ENCODE measurements around the gene SLC41A1.
A peak's percentile ranks its signal among the peaks of the same experiment; 100 is the strongest.

The SLC41A1 gene

GRCh38 chr1:205817988-205818387, 5.0 kb upstream of the SLC41A1 start:
- no peak for DNase-seq

GRCh38 chr1:205817364-205817763, 4.4 kb upstream of the SLC41A1 start:
- no peak for DNase-seq

- no peak for DNase-seq
These were observed 709 bp upstream of the SLC41A1 start for GRCh38 chr1:205813755-205814058.

- no peak for DNase-seq
These were observed 624 bp downstream of the SLC41A1 start for GRCh38 chr1:205812271-205812877.

GRCh38 chr1:205811660-205812059, 1.3 kb downstream of the SLC41A1 start:
- DNase-seq = no peak

GRCh38 chr1:205810448-205811157, 2.4 kb downstream of the SLC41A1 start:
- no peak for DNase-seq

- no peak for DNase-seq
These were observed 3.1 kb downstream of the SLC41A1 start for GRCh38 chr1:205809942-205810345.

DNA sequence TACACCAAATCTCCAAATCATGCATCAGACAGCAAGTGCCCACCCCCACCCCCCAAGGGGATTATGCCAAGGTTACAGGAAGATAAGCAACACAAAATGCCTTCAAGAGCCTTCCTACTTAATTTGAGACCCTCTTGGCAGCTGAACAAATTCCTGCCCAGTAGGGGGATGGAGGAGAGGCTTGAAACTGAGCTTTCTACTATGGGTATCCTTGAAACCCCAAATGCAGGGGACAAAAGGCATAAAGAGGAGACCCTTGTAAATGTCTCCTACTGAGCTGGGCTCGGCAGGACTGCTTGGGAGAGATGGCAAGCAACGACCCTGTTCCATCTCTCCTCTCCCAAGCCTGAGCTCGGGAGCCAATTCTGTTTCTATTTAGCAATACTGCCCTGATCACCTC, 3.5 kb downstream of the SLC41A1 start:
- DNase-seq = no peak

GRCh38 chr1:205805082-205805711, 7.8 kb downstream of the SLC41A1 start:
- no peak for DNase-seq

DNA sequence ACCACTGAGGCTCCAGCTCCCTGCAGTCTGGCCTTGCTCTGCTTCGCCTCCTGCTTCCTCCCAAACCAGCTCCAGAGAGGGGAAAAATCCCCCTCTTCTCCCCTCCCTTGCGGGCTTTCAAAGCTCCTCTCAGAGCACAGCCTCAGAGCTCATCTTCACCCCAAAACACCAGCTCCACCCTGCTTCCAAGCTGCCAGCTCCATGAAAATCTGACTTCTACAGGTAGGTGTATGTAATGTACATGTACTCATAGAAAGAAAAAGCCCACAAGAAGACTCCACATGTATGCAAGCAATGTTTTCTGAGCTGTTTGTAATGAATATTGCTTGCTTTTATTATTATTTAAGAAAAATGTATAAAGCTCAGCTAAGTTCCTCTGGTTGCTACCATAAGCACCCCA, 8.4 kb downstream of the SLC41A1 start:
- DNase-seq = no peak

- no peak for DNase-seq
These were observed 9.0 kb downstream of the SLC41A1 start for GRCh38 chr1:205803986-205804385.

DNA sequence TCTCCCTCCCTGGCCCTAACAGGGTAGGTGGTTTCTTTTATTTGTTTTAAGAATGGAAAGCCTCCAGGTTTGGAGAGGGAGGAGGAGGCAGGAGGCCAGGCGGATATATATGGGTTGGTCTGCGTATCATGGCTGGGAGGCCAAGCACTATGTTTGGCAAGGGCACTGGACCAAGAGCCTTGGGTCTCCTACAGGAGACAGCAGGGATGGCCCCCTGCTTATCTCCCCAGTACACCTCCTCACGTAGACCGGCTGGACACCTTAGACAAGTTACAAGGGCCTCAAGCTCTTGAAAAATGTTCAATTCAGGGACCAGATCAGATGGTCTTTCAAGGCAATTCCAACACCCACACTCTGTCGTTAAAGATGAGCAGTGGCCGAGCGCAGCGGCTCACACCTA, 10.9 kb downstream of the SLC41A1 start:
- no peak for DNase-seq

DNA sequence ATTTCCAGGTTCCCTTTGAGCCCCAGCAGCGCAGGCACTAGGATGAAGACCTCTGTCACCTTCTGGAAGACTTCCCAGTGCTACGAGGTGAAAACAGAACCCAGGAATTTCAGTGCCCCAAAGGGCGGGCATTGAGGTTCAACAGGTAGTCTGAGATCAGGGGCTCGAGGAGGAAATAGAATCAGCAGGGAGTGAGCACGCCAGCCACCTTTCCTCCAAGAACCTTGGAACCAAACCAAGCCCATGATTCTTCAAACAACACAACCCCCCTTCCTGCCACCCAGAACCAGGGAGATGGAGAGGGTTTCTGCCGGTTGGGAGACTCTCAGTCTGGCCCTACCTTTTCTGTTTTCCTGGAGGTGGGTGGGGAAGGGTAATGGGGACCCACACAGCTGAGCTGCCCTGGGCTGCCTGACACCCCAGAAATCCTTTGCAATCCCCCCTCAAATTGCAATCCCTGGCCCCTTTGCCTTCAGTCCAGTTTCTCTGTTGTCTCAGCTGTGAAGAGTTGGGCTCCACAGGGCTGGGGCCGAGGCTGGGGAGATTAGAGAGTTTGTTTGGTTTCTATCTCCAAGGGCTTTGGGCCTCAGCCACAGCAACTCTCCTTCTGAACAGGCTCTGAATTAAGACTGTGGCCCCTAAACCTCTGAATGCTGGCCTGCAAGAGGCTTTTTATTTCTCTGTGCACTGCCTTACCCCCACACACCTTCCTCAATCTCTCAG, 11.9 kb downstream of the SLC41A1 start:
- DNase-seq = peak; percentile 63

DNA sequence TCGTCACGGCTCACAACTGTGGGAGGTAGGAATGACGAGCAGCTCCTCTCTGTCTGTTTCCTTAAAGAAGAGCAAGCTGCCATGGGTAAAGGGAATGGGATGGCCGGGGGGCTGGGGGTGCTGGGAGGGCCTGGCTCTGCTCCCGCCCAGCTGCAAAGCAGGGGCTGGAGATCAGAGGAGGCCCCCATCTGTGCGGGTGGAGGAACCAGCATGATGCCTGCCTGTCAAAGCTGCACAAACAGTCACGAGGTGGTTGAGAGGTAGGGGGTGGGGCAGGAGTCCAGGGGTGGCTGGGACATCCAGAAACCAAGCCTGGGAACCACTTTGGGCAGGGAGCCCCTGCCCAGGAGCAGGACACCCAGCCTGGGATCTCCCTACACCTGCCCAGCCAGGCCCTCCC, 12.6 kb downstream of the SLC41A1 start:
- no peak for DNase-seq

DNA sequence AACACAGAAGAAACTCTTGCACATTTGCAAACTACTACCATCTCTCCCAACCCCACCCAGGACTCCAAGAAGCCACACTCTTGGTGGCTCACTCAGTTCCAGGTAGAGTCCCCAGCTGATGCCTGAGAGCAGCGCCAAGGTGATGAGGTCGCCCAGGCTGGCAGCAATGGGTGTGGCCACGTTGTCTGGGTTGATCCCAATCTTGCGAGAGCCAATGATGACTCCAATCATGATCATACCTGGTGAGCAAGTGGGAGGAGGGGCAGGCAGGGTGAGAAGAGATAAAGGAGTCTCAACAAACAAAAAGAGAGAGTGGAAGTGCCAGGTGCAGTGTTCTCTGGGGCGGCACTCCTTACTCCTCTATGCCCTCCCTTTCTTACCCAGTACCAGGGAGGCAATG, 14.4 kb downstream of the SLC41A1 start:
- no peak for DNase-seq

- no peak for DNase-seq
These were observed 15.8 kb downstream of the SLC41A1 start for GRCh38 chr1:205797168-205797567.

DNA sequence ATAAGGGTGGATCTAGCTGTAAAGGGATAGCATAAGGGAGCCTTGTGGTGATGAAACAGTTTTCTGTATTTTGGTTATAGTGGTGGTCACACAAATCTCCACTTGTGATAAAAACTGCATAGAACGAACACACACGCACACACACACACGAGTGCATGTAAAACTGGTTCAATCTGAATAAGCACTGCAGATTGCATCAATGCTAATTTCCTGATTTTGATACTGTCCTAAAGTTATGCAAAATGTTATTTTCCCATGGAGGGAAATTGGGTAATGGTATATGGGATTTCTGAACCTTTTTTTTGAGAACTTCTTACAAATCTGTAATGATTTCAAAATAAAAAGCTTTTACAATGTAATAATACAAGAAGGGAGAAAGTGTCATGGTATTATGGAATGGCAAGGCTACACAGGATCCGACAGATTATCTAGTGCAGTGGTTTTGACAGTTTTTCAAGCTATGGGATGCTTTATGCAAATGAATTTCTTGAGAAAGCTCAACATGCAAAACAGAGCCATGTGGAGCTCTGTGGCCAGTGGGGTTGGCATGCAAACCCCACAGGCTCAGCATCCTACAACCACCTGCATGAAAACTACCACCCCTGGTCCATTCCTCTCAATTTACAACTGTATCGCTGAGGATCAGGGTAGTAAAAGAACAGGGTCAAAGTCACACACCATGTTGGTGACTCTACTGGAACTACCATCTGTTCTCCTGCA, 18.8 kb downstream of the SLC41A1 start:
- no peak for DNase-seq

- DNase-seq = no peak
These were observed 19.9 kb downstream of the SLC41A1 start for GRCh38 chr1:205792961-205793673.

DNA sequence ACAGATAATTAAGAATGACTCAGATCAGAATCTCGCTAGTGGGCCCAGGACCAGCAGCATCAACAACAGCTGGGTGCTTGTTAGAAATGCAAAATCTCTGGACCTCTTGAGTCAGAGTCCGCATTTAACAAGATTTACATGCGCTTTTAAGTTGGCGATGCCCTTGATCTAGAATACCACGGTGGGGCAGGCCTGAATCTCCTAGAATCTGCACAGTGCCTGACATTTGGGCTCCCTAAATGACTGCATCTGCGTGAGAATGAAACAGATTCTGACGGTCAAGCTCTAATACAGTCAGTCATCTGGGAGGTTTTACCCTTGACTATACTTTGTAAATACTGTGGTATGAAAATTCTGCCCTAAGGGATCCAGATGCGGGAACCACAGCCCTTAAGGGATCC, 20.5 kb downstream of the SLC41A1 start:
- no peak for DNase-seq

DNA sequence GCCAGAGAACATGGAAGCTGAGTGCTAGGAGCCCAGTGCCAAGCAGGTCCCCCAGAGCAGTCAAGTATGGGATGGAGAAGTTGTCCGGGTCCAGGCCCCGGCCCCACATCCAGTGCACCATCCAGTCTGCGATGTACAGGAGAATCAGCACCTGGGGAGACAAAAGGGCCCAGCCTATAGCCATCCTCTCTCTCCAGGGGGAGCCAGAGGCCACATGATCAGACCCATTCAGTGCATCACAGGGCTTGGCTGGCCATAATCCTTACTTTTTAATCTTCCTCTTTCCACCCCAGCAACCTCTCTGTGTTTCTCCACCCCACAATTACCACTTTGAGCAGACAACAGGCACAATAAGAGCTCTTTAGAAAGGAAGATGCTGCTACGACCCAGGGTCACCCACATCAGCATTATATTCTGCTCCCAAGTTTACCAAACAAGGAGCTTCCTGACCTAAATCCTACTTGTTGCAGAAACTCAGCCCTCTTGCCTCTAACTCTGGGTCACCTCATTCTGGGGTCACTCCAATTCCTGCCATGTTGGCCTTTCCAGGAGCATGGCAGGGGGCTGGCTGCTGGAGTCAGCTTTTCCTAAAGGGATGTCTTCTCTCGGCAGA, 21.3 kb downstream of the SLC41A1 start:
- no peak for DNase-seq

DNA sequence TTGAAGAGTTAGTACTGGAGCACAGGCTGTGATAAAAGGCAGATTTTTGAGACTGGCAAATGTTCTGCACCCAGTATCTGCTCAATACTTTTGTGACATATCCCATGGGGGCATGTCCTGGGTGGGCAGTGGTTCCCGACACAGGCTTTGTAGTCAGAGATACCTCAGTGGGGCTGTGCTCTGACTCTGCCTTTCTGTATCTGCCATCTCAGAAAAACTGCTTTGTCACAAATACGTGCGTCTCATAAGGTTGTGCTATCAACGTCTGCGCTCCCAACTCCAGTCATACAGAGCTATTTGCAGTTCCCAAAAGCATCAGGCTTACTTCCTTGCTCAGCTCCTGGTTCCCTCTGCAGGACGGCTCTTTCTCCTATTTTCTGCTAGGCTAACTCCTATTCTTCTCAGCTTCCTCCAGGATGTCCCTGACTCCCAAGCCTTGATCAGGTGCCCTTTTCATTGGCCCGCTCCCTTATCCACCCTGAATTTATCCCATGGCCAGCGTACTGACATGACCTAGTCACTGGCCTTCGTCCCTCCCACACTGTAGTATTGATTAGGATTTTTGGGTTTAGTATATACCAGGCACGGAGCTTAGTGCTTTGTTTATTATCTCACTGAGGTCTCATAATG, 25.6 kb downstream of the SLC41A1 start:
- no peak for DNase-seq

- no peak for DNase-seq
These were observed 26.4 kb downstream of the SLC41A1 start for GRCh38 chr1:205786601-205787000.

All from NCI-H2029 (cell line).